ENCODE data around the gene TNFRSF19. TPM values are rescaled to one million over a fixed set of nuclear protein-coding genes. Genes with fewer than 3 reads are reported as not detected.

Gene TNFRSF19
- total RNA-seq, 2 experiments from 2014 or later: not detected

GRCh38 chr13:23628250-23628649, 58.0 kb downstream of the TNFRSF19 start:
- ChIA-PET POLR2A (no interaction called here), CTCF (no interaction called here)
- peaks cover 4% of the 10 kb centered on the region for H3K27me3 Mint-ChIP-seq
- H3K4me3 Mint-ChIP-seq: no peak overlapping the region
- intact Hi-C loops (cut with DNase I, micrococcal nuclease): no loop called here
- no peak overlapping the region for H3K4me3 ChIP-seq (ENCODE audit: low read length)
- H3K27ac ChIP-seq (ENCODE audit: low read depth in 1 of 2, low read length in 2 of 2): no peak overlapping the region
- no peak for TF ChIP-seq CTCF (IDR thresholded peaks at IDR 0.05)
- DNase-seq: no peak
- no peaks in the 10 kb centered on the region for H3K36me3 Mint-ChIP-seq (ENCODE audit: low read depth)
- no peak overlapping the region for H3K27ac Mint-ChIP-seq
- H3K4me1 ChIP-seq (ENCODE audit: insufficient read depth, low read length): no peaks in the 10 kb centered on the region
- no peaks in the 10 kb centered on the region for H3K36me3 ChIP-seq (ENCODE audit: insufficient read depth, low read length)
- H3K9me3 ChIP-seq (ENCODE audit: control insufficient read depth in 1 of 2, insufficient read depth in 1 of 2, low read length in 2 of 2): no peaks in the 10 kb centered on the region
- no peaks in the 10 kb centered on the region for H3K4me1 Mint-ChIP-seq (ENCODE audit: low read depth)
- H3K27me3 ChIP-seq (ENCODE audit: control insufficient read depth in 1 of 2, insufficient read depth in 2 of 2, low read length in 2 of 2): peaks cover 0 to 2% of the 10 kb centered on the region in 2 experiments
- ATAC-seq (ENCODE audit: poor library complexity): no peak
- peaks cover 2% of the 10 kb centered on the region for H3K9me3 Mint-ChIP-seq

GRCh38 chr13:23628765-23629565, 58.8 kb downstream of the TNFRSF19 start:
- intact Hi-C loops (cut with DNase I, micrococcal nuclease): no loop called here
- DNase-seq: no peak
- Histone ChIP-seq H3K9me3 (ENCODE audit: control insufficient read depth in 1 of 2, insufficient read depth in 1 of 2, low read length in 2 of 2) (no peaks in the 10 kb centered on the region), H3K27me3 (ENCODE audit: control insufficient read depth in 1 of 2, insufficient read depth in 2 of 2, low read length in 2 of 2) (peaks cover 0 to 2% of the 10 kb centered on the region in 2 experiments), H3K4me1 (ENCODE audit: insufficient read depth, low read length) (no peaks in the 10 kb centered on the region), H3K36me3 (ENCODE audit: insufficient read depth, low read length) (no peaks in the 10 kb centered on the region), H3K4me3 (ENCODE audit: low read length) (no peak overlapping the region), H3K27ac (ENCODE audit: low read depth in 1 of 2, low read length in 2 of 2) (no peak overlapping the region)
- Mint-ChIP-seq H3K27ac (no peak overlapping the region), H3K36me3 (ENCODE audit: low read depth) (no peaks in the 10 kb centered on the region), H3K4me3 (no peak overlapping the region), H3K9me3 (peaks cover 2% of the 10 kb centered on the region), H3K4me1 (ENCODE audit: low read depth) (no peaks in the 10 kb centered on the region), H3K27me3 (peaks cover 4% of the 10 kb centered on the region)
- POLR2A ChIA-PET: no interaction called here
- CTCF ChIA-PET: interaction anchor here (0.6 kb wide), 1 partner anchor 441 kb away, joined by 4 read pairs; no protein-coding TSS in a partner anchor
- TF ChIP-seq CTCF (IDR thresholded peaks at IDR 0.05): no peak
- ATAC-seq (ENCODE audit: poor library complexity): no peak

GRCh38 chr13:23629566-23630272, 59.5 kb downstream of the TNFRSF19 start:
- Mint-ChIP-seq H3K27ac (no peak overlapping the region), H3K4me3 (no peak overlapping the region), H3K27me3 (peaks cover 4% of the 10 kb centered on the region), H3K36me3 (ENCODE audit: low read depth) (no peaks in the 10 kb centered on the region), H3K4me1 (ENCODE audit: low read depth) (no peaks in the 10 kb centered on the region), H3K9me3 (no peaks in the 10 kb centered on the region)
- DNase-seq: no peak
- Histone ChIP-seq H3K9me3 (ENCODE audit: control insufficient read depth in 1 of 2, insufficient read depth in 1 of 2, low read length in 2 of 2) (no peaks in the 10 kb centered on the region), H3K27ac (ENCODE audit: low read depth in 1 of 2, low read length in 2 of 2) (no peak overlapping the region), H3K36me3 (ENCODE audit: insufficient read depth, low read length) (no peaks in the 10 kb centered on the region), H3K27me3 (ENCODE audit: control insufficient read depth in 1 of 2, insufficient read depth in 2 of 2, low read length in 2 of 2) (peaks cover 0 to 2% of the 10 kb centered on the region in 2 experiments), H3K4me3 (ENCODE audit: low read length) (no peak overlapping the region), H3K4me1 (ENCODE audit: insufficient read depth, low read length) (no peaks in the 10 kb centered on the region)
- no peak for ATAC-seq (ENCODE audit: poor library complexity)
- ChIA-PET CTCF (no interaction called here), POLR2A (no interaction called here)
- TF ChIP-seq CTCF (IDR thresholded peaks at IDR 0.05): no peak
- intact Hi-C loops (cut with DNase I, micrococcal nuclease): no loop called here
